ENCODE measurements around the gene ARHGAP26. TPM values are rescaled to one million over a fixed set of nuclear protein-coding genes. Genes with fewer than 3 reads are reported as not detected.

Gene ARHGAP26
- total RNA-seq, 4 donors from 2014 or later: 11.1 to 36.1 (median 21.8) TPM

GRCh38 chr5:143074414-143074996 lies 304.3 kb downstream of the ARHGAP26 start:
- no peak for TF ChIP-seq EP300 (IDR thresholded peaks at IDR 0.05)
- TF ChIP-seq POLR2AphosphoS5 (IDR thresholded peaks at IDR 0.05): no peak
- TF ChIP-seq CTCF (IDR thresholded peaks at IDR 0.05): no peak
- no peak for TF ChIP-seq POLR2A (IDR thresholded peaks at IDR 0.05)
- no peaks in the 10 kb centered on the region for H3K9me3 ChIP-seq
- 58% methylated on average over 1 of the region's 1 CpG for whole genome bisulfite sequencing

DNA sequence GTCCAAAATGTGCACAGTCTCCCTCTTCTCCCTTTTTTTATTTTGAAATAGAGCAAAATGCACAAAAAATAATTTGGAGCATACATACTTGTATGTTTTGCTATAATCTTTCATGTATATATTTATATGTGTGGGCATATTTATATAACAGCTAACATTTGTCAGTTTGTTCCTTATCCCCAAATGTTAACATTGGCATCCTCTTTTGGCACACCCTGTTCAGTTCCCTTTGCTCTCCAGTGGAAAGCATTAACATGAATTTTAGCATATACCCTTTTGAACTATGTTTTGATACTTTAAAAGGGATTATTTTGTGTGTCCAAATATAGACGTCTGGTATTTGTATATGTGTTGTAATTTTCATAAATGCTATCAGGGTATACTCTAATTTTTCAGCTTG lies 306.2 kb downstream of the ARHGAP26 start:
- no peak for TF ChIP-seq CTCF (IDR thresholded peaks at IDR 0.05)
- no peak for TF ChIP-seq EP300 (IDR thresholded peaks at IDR 0.05)
- no peak for TF ChIP-seq POLR2A (IDR thresholded peaks at IDR 0.05)
- TF ChIP-seq POLR2AphosphoS5 (IDR thresholded peaks at IDR 0.05): no peak
- WGBS: 74% methylated on average over 1 of the region's 1 CpG
- DNase-seq (ENCODE audit: low spot score in 2 of 2): no peak

More at GRCh38 chr5:143074414-143074996, 304.3 kb downstream of the ARHGAP26 start:
- H3K27me3 ChIP-seq: no peaks in the 10 kb centered on the region
- no peaks in the 10 kb centered on the region for H3K36me3 ChIP-seq
- no peak for DNase-seq (ENCODE audit: low spot score in 2 of 2)
- peaks cover 13% of the 10 kb centered on the region for H3K4me1 ChIP-seq
- H3K27ac ChIP-seq: no peak overlapping the region
- no peak overlapping the region for H3K4me3 ChIP-seq

DNA sequence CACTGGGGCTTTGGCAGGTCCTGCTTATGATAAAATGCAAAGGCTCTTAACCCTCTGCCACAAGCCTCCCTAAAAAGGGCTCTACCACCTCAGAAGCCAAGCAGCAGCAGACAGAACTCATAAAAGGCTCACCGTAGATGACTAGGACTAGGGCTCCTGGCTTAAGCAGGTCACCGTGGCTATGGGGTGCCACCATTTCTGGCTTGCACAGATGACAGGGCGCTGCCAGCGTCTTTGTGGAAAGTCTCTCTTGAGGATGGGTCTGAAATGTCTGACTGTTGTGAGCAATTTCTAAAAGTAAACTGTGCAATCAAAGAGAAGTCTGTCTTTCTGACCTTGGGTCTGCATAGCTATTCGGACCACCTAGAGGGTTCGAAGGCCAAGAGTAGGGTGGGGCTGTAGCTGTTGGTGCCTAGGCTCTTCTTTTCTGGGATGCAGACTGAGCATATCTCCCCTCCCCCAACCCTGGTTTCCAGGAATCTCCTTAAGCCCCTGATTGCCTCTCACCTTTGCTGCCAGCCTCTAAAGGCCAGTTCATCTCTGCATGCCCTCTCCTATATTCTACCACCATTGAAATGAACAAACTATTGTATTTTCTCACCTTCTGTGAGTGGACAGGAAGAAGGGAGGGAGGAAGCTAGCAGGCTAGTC lies 307.4 kb downstream of the ARHGAP26 start:
- H3K27me3 ChIP-seq: no peaks in the 10 kb centered on the region
- H3K4me1 ChIP-seq: peaks cover 13% of the 10 kb centered on the region
- 96% methylated on average over 6 of the region's 6 CpGs for WGBS
- TF ChIP-seq EP300 (IDR thresholded peaks at IDR 0.05) (no peak), POLR2A (IDR thresholded peaks at IDR 0.05) (no peak), CTCF (IDR thresholded peaks at IDR 0.05) (no peak), POLR2AphosphoS5 (IDR thresholded peaks at IDR 0.05) (no peak)
- no peaks in the 10 kb centered on the region for H3K36me3 ChIP-seq
- H3K9me3 ChIP-seq: no peaks in the 10 kb centered on the region
- H3K4me3 ChIP-seq: no peak overlapping the region
- DNase-seq (ENCODE audit: low spot score in 2 of 2): no peak
- H3K27ac ChIP-seq: no peak overlapping the region

More for the DNA sequence above, 306.2 kb downstream of the ARHGAP26 start:
- Histone ChIP-seq H3K4me3 (no peak overlapping the region), H3K27ac (no peak overlapping the region), H3K27me3 (no peaks in the 10 kb centered on the region), H3K9me3 (no peaks in the 10 kb centered on the region), H3K36me3 (no peaks in the 10 kb centered on the region), H3K4me1 (peaks cover 13% of the 10 kb centered on the region)

GRCh38 chr5:143078313-143078712 lies 308.1 kb downstream of the ARHGAP26 start:
- H3K4me1 ChIP-seq: peaks cover 13% of the 10 kb centered on the region
- no peak for TF ChIP-seq CTCF (IDR thresholded peaks at IDR 0.05)
- no peak for TF ChIP-seq POLR2AphosphoS5 (IDR thresholded peaks at IDR 0.05)
- H3K4me3 ChIP-seq: no peak overlapping the region
- H3K27me3 ChIP-seq: no peaks in the 10 kb centered on the region
- H3K27ac ChIP-seq: no peak overlapping the region
- no peaks in the 10 kb centered on the region for H3K36me3 ChIP-seq
- no peaks in the 10 kb centered on the region for H3K9me3 ChIP-seq
- no peak for DNase-seq (ENCODE audit: low spot score in 2 of 2)
- 40% methylated on average over 5 of the region's 5 CpGs for WGBS

GRCh38 chr5:143078971-143079370 lies 308.8 kb downstream of the ARHGAP26 start:
- Histone ChIP-seq H3K36me3 (no peaks in the 10 kb centered on the region), H3K27ac (no peak overlapping the region), H3K4me1 (peaks cover 15% of the 10 kb centered on the region), H3K4me3 (no peak overlapping the region), H3K27me3 (no peaks in the 10 kb centered on the region), H3K9me3 (no peaks in the 10 kb centered on the region)
- 68% methylated on average over 2 of the region's 2 CpGs for WGBS
- TF ChIP-seq CTCF (IDR thresholded peaks at IDR 0.05): no peak
- TF ChIP-seq POLR2A (IDR thresholded peaks at IDR 0.05): no peak
- TF ChIP-seq POLR2AphosphoS5 (IDR thresholded peaks at IDR 0.05): no peak
- no peak for TF ChIP-seq EP300 (IDR thresholded peaks at IDR 0.05)
- no peak for DNase-seq (ENCODE audit: low spot score in 2 of 2)
